CD4-positive, alpha-beta T cell treated with Interleukin-12 subunit alpha and Interleukin-12 subunit beta, for 1 hour (primary cell): ENCODE results near the gene DNAJC7.
"Not testable (repeated sequence)": the region's sequence is repeated elsewhere in the genome, so short reads cannot be mapped to it uniquely, and the experiment has no call there.

Source experiments
- DNase-seq: peaks from one replicate; pipeline ENCODE4 v3.0.0-alpha.2; 2020

Gene DNAJC7

GRCh38 chr17:42010898-42011516 is 6.2 kb downstream of the DNAJC7 start:
- DNase-seq = no peak

- DNase-seq = not testable (repeated sequence)
Measured at GRCh38 chr17:42010266-42010680, 7.0 kb downstream of the DNAJC7 start.

GRCh38 chr17:42009170-42009569 is 8.1 kb downstream of the DNAJC7 start:
- no peak for DNase-seq

- DNase-seq = no peak
Measured at GRCh38 chr17:42005166-42005565, 12.1 kb downstream of the DNAJC7 start.

GRCh38 chr17:42002792-42003301 is 14.4 kb downstream of the DNAJC7 start:
- DNase-seq = no peak

- no peak for DNase-seq
Measured at GRCh38 chr17:42002175-42002791, 15.0 kb downstream of the DNAJC7 start.

- no peak for DNase-seq
Measured at GRCh38 chr17:42001729-42002128, 15.5 kb downstream of the DNAJC7 start.

GRCh38 chr17:42000413-42001133 is 16.7 kb downstream of the DNAJC7 start:
- DNase-seq = no peak

GRCh38 chr17:41998497-41998896 is 18.7 kb downstream of the DNAJC7 start:
- no peak for DNase-seq

GRCh38 chr17:41996855-41997164 is 20.4 kb downstream of the DNAJC7 start:
- no peak for DNase-seq

- DNase-seq = no peak
Measured at GRCh38 chr17:41992576-41992975, 24.7 kb downstream of the DNAJC7 start.

- no peak for DNase-seq
Measured at GRCh38 chr17:41989702-41990419, 27.4 kb downstream of the DNAJC7 start.

GRCh38 chr17:41988418-41988817 is 28.8 kb downstream of the DNAJC7 start:
- no peak for DNase-seq

- DNase-seq = no peak
Measured at GRCh38 chr17:41987642-41988041, 29.6 kb downstream of the DNAJC7 start.

GRCh38 chr17:41986634-41987033 is 30.6 kb downstream of the DNAJC7 start:
- no peak for DNase-seq

GRCh38 chr17:41985919-41986318 is 31.3 kb downstream of the DNAJC7 start:
- DNase-seq = no peak

- no peak for DNase-seq
Measured at GRCh38 chr17:41984454-41984853, 32.8 kb downstream of the DNAJC7 start.

- no peak for DNase-seq
Measured at GRCh38 chr17:41982026-41982760, 35.0 kb downstream of the DNAJC7 start.

GRCh38 chr17:41977991-41978390 is 39.2 kb downstream of the DNAJC7 start:
- no peak for DNase-seq

GRCh38 chr17:41976142-41976768 is 41.0 kb downstream of the DNAJC7 start:
- DNase-seq = no peak

GRCh38 chr17:41975099-41976083 is 41.8 kb downstream of the DNAJC7 start:
- DNase-seq = no peak
